SU-DHL-6 (cell line): ENCODE data around the gene IL24.

Source experiments
- EZH2phosphoT487 ChIP-seq: fragments of 200-600 bp; sonication (generic), shearing (Covaris generic); conservative IDR thresholded peaks from 2 replicates; pipeline ENCODE4 v1.6.1; 2018; ENCODE audit warnings: mild to moderate bottlenecking, antibody characterized with exemption, low read length, moderate library complexity, mixed read lengths
- TF ChIP-seq, protein P1 (sequence below): fragments of 200-600 bp; sonication (generic); IDR thresholded peaks from one replicate; pipeline ENCODE4 v1.5.1; 2017; ENCODE audit warnings: antibody characterized with exemption, mild to moderate bottlenecking, low read length, moderate library complexity; ENCODE audit not compliant: insufficient read depth, poor library complexity, severe bottlenecking

DNA sequence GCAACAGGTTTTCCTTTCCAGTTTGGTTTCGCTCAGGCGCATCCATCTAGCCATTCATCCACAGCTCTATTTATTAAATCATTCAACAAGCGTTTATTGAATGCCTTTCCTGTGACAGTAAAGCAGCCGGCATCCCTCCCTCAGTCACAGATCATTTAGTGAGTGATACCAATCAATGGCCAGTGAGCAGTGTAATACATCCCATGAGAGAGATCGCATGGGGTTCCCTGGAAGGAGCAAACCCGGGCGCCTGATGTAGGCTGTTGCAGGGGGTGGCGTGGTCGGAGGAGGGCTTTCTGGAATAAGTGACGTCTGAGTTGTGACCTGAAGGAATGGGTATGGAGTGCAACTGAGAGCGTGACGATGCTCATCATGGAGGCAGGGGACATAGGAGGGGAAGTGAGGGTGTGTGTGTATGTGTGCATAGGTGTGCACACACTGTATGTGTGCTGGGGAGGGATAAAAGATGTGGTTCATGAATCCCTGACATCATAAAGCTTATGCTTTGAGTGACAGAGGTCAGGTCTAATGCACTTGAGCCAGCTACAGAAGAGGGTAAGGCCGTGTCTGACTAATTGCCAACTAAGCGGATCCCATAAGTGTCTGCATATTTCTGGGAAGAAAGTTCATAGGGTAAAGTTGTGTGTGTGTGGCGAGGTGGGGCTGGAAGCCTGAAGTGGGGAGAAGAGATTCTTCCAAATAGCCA is 17.9 kb downstream of the IL24 start:
- TF ChIP-seq, protein P1, sequence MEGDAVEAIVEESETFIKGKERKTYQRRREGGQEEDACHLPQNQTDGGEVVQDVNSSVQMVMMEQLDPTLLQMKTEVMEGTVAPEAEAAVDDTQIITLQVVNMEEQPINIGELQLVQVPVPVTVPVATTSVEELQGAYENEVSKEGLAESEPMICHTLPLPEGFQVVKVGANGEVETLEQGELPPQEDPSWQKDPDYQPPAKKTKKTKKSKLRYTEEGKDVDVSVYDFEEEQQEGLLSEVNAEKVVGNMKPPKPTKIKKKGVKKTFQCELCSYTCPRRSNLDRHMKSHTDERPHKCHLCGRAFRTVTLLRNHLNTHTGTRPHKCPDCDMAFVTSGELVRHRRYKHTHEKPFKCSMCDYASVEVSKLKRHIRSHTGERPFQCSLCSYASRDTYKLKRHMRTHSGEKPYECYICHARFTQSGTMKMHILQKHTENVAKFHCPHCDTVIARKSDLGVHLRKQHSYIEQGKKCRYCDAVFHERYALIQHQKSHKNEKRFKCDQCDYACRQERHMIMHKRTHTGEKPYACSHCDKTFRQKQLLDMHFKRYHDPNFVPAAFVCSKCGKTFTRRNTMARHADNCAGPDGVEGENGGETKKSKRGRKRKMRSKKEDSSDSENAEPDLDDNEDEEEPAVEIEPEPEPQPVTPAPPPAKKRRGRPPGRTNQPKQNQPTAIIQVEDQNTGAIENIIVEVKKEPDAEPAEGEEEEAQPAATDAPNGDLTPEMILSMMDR, result no peak
- no peak for TF ChIP-seq EZH2phosphoT487
